Amygdala (tissue), 56 donors: ENCODE measurements around the gene ZNF444.

Experiments
- DNase-seq, 56 donors: peaks; one replicate each; lab custom pipeline; 2025; lab: John Stamatoyannopoulos, UW

ZNF444 gene

DNA sequence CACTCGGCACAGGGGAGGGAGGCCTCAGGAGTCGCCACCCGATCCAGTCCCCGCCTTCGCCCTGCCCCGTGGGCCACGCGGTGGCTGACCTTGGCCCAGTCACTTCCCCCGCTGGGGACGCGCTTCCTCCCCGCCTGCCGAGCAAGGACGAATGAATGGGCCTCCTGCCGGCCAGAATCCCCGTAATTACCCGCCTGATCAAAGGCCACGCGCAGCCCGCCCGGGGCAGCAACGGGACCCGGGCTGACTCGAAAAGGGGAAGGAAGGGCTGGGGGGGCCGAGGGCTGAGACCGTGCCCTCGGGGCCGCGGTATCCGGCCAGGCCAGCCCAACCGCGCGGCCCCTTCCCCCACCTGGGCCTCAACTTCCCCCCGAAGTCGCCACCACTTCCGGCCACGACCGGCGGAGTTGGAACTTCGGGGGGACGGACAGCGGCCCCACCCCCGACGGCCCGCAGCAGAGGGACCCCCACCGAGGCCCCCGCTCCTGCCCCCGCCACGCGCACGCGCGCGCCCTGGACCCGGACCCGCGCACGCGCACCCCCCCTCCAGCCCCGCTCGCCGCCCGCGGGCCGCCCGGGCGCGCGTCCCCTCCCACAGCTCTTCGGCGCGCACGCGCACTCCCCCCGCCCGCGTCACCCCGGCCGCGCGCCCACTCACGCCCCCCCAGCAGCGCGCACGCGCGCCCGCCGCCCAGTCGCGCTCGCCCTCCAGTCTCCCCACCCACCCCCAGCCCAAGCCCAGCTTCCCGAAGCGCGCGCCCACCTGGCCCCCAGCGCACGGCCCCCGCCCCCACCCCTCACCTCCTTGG lies 20.5 kb upstream of the ZNF444 start:
- DNase-seq = peak in 43 of 56 donors; percentile 16 to 85 (median 72)

DNA sequence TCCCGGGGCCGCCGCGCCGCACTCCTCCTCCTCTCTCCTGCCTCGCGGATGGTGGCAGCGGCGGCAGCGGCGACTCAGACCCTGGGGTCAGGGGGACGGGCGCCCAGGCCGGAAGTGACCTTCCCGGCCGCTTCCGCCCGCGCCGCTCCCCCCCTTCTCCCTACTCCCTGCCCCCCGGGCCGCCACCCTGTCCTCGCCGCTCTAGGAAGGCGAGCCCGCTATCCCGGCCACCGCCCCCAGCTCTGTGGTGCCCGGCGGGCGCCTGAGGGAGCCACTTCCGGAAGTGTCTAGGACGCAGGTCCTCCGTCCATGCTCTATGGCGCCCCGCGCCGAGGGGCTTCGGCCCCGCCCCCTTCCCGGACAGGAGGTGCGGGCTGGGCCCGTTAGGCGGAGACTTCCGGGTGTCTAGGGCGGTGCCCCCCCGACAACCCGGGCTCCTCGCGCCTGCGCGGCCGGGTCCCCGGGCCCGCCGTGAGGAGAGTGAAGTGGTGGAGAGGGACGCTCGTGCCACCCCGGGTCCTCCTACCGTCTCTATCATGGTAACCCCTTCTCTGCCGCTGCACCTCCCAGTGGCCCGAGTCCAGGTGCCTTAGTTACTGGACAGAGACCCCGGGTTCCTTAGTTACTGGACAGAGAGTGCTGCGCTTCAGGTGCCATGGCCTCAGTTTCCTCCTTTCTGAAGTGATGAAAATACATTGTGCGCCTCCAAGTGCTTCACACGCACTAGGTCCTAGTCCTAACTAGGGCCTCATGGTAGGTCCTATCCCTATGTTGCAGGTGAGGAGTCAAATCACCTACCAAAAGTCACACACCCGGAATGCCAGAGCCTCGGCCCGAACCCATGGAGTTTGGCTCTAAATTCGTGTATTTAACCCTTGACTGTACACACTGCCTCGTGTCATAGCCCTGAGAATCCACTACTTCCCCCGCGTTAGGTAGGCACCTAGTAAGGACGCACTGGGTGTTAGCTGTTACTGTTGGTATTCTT lies 19.6 kb upstream of the ZNF444 start, which contains the start of gene ZNF787:
ZNF787 (minus strand) TSS at position 116 of the 988 bp plus-strand sequence. CDS start 18,078 bp downstream, outside the sequence.
- DNase-seq = peak; percentile 68 to 99 (median 97)

DNA sequence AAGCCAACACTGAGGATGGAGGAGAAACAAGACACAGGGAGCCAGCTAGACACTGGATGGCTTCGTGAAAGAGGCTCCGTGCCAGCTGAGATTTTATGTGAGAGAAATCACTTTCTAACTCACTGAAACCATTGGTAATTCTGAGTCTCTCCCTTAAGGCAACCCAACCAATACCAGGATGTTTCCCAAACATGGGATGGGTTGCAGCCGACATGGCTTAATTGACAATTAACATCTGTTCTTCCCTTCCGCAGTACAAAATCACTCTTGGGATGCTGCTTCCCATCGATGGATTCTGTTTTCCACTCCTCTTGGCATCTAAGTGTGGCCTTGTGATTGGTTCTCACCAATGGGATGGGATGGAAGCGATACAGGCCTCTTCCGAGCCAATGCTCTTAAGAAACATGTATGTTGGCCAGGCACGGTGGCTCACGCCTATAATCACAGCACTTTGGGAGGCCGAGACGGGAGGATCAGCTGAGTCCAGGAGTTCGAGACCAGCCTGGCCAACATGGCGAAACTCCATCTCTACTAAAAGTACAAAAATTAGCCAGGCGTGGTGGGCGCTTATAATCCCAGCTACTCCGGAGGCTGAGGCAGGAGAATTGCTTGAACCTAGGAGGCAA lies 17.7 kb upstream of the ZNF444 start:
- no peak for DNase-seq

DNA sequence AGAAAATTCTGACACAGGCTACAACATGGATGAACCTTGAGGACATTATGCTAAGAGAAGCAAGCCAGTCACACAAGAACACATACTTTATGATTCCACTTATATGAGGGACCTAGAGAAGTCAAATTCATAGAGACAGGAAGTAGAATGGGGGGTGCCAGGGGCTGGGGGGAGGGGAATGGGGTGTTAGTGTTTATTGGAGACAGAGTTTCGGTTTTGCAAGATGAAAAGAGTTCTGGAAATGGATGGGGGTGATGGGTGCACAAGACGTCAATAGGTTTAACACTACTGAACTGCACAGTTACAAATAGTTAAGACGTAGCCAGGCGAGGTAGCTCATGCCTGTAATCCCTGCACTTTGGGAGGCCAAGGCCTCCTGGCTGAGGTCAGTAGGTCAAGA lies 16.5 kb upstream of the ZNF444 start:
- DNase-seq = no peak

DNA sequence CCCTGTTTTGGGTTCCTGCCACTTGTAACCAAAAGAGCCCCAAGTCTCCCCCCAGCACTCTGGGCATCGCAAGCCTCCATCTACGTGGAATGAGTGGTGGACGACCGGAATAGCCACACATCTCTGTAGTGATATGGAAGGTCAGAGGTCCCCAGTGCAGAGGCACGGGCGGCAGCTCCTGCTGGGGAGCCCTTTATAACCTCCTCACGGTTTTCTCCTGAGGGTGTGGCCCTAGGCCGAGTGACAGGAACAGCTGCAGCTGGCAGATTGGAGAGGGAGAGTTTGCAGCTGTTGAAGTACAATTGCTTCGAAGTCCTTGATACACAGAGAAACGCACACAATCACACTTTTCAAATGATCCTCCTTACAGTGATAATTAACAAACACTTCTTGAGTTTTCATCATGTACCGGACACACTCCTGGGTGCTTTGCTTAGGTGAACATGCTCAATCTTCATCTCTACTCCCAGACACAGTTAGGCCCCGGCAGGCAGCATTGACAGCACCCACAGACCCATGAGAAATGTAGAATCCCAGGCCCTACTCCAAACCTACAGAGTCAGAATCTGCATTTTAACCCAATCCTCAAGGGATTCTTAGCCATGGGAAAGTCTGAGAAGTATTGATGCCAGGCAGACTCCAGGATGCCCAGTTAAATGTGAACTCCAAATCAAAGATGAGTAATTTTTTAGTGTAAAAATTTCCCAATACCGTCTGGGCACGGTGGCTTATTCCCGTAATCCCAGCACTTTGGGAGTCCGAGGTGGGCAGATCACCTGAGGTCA lies 15.1 kb upstream of the ZNF444 start:
- DNase-seq = no peak

DNA sequence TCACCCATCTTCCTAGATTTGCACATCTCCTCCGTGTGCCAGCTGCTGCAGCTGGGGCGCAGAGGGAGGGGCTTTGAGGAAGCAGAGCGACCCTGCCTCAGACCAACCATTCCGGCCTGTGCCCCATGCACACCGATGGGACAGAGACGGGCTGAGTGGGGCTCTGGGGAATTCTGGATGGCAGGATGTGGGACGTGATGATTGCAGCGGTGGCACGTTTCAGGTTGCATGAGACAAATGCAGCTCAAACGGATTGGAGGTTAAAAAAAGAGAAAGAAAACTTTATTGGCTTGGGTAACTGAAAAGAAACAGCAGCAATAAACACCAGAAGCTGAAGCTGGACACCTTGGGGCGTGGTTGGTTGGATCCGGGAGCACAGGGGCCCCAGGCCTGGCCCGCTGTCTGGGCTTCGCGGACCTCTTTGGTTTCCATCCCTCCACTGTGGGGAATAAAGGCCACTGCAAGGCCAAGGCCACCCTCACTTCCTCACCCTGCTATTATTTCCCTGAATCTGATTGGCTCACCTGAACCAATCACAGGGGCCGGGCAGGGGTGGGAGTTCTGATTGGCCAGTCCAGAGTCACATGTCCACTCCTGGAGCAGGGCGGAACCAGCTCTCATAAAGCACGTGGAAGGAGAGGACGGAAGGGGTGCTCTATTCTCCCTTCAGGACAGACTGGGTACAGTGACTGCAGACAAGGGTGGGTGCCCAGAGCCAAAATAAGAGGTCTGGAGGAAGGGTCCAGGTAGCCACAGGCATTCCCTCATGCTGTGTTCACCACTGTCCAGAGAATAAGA lies 13.9 kb upstream of the ZNF444 start:
- no peak for DNase-seq

DNA sequence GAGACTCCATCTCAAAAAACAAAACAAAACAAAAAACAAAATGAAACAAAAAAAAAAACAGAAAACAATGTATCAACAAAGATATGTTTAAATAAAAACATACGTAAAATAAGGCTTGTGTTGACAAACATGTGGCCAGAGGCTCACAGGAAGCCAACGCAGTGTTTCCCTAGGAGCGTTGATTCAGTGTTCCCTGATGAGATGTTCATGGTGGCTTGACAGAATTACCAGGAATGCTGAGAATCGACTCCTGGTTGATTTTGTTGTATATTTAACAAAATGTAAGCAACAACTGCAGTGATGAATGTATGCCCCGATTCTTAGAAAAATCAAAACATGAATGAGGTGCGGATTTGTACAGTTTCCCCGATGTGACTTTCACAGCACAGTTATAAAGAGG lies 11.1 kb upstream of the ZNF444 start:
- DNase-seq = no peak

DNA sequence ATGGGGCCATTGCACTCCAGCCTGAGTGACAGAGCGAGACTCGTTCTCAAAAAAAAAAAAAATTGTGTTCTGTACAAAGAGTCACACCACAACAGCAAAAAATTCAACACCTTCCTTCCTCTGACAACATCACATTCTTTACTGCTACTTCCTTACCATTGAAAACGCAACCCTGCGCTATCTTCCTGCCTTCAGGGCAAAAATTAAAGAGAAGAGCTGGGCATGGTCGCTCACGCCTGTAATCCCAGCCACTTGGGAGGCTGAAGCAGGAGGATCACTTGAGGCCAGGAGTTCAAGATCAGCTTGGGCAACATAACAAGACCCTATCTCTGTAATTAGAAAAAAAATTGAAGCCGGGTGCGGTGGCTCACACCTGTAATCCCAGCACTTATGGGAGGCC lies 9.4 kb upstream of the ZNF444 start:
- DNase-seq = no peak

DNA sequence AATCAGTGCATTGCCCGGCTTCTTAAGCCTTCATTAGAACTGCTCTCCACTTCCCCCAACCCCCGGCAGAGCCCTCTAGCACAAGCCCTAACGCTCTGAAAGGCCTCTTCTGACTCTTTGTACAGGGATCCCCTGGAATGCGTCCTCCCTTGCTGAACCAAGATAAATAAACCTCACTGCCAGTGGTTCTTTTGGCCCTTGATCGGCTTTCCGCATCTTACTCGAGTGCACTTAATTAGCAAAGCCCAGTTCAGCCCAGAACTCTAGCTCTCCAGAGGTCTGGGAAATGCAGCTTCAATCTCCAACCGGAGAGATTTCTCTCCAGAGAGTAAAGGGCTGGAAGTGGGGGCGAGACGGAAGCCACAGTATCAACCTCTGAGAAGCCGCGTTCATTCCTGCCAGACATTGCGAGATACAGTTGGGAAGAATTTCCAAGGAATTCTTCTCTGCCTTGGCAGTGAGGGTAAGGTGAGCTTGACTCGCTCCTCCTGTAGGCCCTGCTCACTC lies 8.7 kb upstream of the ZNF444 start:
- DNase-seq = no peak

DNA sequence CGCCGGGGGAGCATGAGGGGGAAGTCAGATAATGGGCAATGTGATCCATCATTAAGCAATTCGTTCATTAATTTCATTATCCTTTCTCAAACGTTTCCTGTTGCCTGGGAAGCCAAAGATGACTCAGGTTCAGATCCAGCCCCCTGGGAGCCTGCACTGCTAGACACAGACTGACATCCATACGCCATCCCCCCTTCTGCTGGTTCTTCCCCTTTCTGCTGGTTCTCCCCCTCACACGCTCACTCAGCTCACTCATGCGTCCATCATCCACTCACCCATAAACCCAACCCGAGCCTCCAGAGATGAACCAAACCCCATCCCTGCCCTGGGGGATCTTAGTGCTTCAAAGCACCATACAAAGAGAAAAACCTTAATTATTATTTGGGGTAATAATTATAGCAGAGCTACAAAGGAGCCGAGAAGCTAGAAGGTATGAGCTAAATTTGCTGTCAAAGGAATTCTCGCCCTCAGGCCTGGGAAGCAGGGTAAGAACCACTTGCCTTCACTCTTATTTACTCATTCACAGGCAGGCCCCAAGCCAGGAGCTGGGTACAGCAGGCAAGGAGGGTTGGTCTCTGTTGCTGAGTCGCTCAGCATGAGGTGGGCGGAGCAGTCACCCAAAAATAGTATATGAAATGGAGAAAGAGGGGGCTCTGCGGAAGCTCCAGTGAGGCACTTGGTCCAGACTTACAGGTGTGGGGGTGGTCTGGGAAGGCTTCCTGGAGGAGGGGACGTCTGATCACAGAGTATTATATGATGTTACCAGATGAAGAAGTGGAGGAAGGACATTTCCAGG lies 7.0 kb upstream of the ZNF444 start:
- peak in 2 of 56 donors; percentile 5 to 10 for DNase-seq

DNA sequence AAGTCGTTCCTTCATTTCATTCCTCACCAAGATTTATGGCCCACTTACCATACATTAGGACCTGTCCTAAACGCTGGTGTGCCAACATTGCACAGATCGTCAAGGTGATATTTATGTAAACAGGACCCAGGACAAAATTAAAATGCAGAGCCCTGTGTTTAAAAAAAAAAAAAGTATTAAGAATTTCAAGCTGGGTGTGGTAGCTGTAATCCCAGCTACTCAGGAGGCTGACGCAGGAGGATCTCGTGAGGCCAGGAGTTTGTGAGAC lies 6.5 kb upstream of the ZNF444 start:
- no peak for DNase-seq

DNA sequence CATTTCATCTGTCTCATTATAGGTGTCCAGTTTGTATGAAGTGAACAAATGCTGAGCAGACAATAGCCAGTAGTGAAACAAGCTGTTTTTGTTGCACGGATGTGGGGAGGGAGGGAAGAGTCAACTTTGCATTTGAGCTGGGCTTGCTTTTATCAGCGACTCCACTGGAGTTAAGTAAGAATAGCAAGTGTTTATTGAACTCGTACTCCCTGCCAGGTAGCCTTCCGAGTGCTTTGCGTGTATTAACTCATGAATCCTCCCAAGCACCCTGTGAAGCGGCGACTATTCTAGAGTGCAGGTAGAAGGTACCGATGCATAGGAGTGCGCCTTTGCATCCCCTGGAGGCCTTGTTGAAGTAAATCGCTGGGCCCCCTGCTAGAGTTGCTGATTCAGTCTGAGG lies 4.7 kb upstream of the ZNF444 start:
- no peak for DNase-seq

DNA sequence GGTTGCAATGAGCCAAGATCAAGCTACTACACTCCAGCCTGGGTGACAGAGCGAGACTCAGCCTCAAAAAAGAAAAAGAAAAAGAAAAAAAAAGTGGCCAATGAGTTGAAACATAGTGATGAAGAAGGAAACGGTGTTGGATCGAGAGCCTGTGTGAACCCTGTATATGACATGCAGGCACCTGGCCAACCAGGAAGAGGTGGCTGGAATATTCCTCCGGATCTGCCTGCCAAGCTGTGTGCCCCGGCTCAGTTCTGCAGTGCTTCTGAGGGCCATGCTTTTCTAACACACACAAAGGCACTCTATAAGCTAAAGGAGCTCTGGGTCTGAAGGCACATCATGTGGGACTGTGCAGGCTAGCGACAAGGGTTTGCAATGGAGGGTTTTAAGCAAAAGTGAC lies 3.7 kb upstream of the ZNF444 start:
- DNase-seq = no peak

DNA sequence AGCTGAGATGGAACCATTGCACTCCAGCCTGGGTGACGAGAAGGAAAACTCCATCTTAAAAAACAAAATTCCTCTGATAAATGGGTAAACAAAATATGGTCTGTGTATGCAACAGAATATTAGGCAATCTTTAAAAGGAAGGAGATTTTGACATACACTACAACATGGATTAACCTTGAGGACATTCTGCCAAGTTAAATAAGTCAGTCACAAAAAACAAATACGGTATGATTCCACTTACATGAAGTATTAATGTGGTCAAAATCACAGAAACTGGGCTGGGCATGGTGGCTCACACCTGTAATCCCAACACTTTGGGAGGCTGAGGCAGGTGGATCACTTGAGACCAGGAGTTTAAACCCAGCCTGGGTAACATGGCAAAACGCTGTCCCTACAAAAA lies 3.0 kb upstream of the ZNF444 start:
- DNase-seq = no peak

DNA sequence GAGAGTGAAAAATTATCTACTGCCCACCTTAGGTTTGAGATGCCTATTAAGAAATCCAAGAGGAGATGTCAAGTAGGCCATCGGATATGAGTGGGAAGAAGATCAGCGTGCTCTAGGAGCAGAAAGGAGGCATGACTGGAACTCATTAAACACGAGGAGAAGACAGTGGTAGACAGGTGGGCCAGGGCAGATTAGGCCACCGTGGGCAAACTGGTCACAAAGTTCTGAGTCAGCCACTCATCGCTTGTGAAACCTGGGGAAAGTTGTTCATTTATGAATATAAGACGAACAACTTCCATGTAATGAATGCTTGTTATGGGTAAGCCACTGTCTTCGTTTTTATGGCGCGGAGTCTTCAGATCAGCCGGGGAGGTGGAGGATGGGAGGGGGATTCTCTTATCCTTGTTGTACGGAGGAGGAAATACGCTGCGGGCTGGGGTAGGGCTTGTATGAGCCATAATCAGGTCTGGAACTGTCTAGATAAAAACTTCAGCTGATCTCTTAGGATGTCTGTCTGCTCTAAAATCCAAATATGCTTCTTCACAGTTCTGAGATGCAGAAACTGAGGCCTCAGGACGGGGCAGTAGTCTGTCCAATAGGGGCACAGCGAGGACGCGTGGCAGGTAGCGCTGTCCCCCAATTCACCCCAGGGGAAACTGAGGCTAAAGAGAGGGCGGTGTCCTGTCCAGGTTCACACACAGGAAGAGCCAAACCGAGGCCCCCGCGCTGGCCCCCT lies 1.1 kb upstream of the ZNF444 start:
- no peak for DNase-seq

DNA sequence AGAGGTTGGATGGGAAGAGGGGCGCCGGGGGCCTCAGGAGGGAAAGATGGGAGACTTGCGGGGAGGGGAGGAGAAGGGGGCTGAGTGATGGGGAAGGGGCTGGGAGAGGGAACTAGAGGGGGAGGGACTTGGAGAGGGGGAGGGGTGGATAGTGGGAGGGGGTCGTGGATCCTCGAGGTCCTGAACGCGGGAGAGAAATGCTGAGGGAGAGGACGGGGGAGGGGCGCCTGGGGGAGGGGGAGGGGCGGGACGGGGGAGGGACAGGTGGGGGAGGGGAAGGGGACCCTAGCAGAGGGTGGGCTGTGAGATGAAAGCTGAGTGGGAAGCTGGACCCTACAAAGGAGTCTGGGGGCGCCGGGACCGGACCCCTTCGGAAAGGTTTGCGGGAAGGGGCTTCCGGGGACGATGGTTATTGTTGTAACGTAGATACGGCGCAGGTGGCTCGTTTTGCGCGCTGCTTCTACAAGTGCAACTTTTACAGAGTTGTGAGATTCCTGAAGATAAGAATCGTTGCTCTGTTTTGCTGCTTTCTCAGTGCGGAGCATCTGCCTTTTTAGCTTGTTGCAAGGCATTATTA lies 418 bp downstream of the ZNF444 start:
- peak in 3 of 56 donors; percentile 24 to 34 (median 26) for DNase-seq

DNA sequence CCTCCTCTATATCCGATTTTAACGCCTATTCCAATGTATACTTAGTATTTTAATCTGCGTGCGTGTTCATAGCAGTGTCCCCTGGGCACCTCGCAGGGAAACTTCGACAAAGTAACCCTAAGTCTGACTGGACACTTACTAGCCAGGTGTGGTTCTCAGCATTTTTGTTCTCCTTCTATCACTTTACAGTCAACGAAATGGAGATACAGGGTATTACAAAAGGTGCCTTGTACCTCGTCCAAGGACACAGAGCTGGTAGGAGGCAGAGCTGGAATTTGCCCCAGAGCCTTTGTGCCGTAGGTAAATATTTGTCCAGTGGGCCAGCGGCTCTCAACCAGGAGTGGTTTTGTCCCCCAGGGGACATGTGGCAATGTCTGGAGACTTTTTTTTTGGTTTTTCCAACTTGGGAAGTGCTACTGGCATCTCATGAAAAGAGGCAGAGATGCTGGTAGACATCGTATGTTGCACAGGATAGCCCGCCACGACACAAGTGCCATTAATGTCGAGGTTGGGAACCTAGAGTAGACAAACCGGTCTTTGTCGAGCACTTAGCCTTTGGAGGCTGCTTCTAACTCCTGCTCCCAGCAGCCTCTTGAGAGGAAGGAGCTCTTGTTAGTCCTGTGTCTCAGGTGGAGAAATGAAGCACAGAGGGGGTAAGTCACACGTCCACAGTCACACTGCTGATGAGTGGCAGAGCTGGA lies 1.1 kb downstream of the ZNF444 start:
- no peak for DNase-seq
